Measurements from ENCODE around the gene FBXL19.

Gene FBXL19

GRCh38 chr16:30976486-30976885 is 53.1 kb downstream of the FBXL19 start:
- DNase-seq (ENCODE audit: extremely low read depth, low read depth) = no peak
- TF ChIP-seq, protein P1, sequence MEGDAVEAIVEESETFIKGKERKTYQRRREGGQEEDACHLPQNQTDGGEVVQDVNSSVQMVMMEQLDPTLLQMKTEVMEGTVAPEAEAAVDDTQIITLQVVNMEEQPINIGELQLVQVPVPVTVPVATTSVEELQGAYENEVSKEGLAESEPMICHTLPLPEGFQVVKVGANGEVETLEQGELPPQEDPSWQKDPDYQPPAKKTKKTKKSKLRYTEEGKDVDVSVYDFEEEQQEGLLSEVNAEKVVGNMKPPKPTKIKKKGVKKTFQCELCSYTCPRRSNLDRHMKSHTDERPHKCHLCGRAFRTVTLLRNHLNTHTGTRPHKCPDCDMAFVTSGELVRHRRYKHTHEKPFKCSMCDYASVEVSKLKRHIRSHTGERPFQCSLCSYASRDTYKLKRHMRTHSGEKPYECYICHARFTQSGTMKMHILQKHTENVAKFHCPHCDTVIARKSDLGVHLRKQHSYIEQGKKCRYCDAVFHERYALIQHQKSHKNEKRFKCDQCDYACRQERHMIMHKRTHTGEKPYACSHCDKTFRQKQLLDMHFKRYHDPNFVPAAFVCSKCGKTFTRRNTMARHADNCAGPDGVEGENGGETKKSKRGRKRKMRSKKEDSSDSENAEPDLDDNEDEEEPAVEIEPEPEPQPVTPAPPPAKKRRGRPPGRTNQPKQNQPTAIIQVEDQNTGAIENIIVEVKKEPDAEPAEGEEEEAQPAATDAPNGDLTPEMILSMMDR (IDR thresholded peaks at IDR 0.05; ENCODE audit: low read depth, low read length) = no peak

DNA sequence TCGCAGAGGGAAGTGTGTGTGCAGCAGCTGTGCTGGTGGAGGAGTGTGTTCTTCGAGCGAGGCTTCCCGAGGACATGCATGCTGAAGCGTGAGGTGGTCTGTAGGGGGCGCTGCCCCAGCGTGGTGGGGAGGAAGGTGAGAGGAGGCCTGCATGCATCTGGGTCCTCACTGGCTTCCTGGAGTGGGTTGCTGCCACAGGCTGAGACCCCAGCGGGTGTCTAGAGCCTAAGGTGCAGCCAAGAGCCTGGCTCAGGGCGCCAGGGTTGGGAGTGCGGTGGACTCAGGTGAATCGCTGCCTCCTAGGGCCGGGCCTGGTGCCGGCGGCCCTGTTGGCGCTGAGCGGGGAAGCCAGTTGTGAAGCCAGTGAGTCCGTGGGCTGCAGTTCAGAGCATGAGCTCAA is 54.1 kb downstream of the FBXL19 start:
- TF ChIP-seq, protein P1 (IDR thresholded peaks at IDR 0.05; ENCODE audit: low read depth, low read length) = peak; percentile 30
- DNase-seq (ENCODE audit: extremely low read depth, low read depth) = no peak

GRCh38 chr16:30979170-30980022 is 56.0 kb downstream of the FBXL19 start:
- TF ChIP-seq, protein P1 (IDR thresholded peaks at IDR 0.05; ENCODE audit: low read depth, low read length) = no peak

DNA sequence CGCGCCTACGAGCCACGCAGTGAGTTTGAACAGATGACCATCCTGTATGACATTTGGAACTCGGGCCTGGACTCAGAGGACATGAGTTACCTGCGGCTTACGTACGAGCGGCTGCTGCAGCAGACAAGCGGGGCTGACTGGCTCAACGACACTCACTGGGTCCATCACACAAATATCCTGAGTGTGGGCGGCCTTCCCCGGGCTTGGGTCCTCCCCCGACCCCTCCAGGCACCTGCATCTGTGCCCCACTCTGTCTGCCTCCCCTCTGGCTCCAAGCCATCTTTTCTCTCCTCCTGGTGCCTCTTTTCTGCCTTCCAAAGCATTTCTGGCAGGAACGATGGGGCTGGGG is 56.6 kb downstream of the FBXL19 start:
- no peak for DNase-seq (ENCODE audit: extremely low read depth, low read depth)
- TF ChIP-seq, protein P1 (IDR thresholded peaks at IDR 0.05; ENCODE audit: low read depth, low read length) = no peak

More at GRCh38 chr16:30979170-30980022, 56.0 kb downstream of the FBXL19 start:
- no peak for DNase-seq (ENCODE audit: extremely low read depth, low read depth)

DNA sequence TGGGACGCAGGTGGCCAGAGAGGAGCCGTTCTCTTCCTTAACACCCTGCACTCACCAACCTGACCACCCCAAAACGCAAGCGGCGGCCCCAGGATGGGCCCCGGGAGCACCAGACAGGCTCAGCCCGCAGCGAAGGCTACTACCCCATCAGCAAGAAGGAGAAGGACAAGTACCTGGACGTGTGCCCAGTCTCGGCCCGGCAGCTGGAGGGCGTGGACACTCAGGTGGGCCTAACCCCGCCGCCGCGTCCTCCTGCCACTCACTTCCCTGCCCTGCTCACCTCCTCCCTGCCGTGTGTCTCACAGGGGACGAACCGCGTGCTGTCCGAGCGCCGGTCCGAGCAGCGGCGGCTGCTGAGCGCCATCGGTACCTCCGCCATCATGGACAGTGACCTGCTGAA is 57.1 kb downstream of the FBXL19 start:
- no peak for DNase-seq (ENCODE audit: extremely low read depth, low read depth)
- TF ChIP-seq, protein P1 (IDR thresholded peaks at IDR 0.05; ENCODE audit: low read depth, low read length) = no peak

GRCh38 chr16:30980959-30981358 is 57.6 kb downstream of the FBXL19 start:
- TF ChIP-seq, protein P1 (IDR thresholded peaks at IDR 0.05; ENCODE audit: low read depth, low read length) = no peak
- no peak for DNase-seq (ENCODE audit: extremely low read depth, low read depth)

- TF ChIP-seq, protein P1 (IDR thresholded peaks at IDR 0.05; ENCODE audit: low read depth, low read length) = no peak
- no peak for DNase-seq (ENCODE audit: extremely low read depth, low read depth)
Observed at GRCh38 chr16:30982548-30983288, 59.3 kb downstream of the FBXL19 start.
